GM12801 (cell line): Measurements from ENCODE around the gene NUP42.

Experiments
- TF ChIP-seq, protein P1 (sequence below): IDR thresholded peaks from one replicate; pipeline ENCODE4 v1.5.1; 2011; ENCODE audit warnings: control low read depth; ENCODE audit not compliant: insufficient read length; ENCODE audit errors: extremely low read depth

Gene NUP42

DNA sequence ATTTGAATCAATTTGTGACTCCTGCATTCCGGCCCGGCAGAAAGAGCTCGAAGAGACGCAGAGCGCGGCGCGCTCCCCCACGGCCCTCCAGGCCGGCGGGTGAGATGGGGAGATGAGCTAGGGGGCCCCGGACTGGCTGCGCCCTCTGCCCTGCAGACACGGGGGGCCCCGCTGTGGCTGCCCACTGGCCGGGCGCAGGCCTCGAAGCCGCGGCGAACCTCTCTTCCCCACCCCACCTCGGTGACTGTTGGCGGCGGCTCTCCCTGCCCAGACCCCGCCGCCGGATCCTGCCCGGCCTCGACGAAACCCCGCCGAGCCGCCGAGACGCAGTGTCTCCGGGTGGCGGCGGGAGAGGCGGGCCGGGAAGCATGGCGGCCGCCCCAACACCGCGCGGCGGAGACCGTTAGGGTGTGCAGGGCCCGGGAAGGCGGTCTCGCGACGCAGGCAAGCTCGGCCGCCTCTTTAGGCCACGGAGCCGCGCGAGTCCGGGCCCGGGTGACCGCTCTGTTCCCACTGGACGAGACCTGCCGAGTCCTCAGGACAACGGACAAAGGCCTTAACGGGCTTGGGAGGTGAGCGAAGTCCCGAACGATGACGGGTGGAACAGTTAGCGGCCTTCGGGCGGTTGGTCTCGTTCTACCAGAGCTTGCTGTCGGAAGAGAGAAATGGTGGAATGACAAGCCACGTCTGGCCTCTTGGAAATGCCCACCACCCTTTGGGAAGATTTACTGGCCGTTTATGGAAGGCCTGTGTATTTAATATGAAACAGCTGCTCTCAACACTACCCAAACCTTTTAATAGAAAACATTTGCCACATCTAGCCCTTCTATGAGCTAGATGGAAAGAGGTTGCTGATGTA, 24.3 kb downstream of the NUP42 start:
- TF ChIP-seq, protein P1, sequence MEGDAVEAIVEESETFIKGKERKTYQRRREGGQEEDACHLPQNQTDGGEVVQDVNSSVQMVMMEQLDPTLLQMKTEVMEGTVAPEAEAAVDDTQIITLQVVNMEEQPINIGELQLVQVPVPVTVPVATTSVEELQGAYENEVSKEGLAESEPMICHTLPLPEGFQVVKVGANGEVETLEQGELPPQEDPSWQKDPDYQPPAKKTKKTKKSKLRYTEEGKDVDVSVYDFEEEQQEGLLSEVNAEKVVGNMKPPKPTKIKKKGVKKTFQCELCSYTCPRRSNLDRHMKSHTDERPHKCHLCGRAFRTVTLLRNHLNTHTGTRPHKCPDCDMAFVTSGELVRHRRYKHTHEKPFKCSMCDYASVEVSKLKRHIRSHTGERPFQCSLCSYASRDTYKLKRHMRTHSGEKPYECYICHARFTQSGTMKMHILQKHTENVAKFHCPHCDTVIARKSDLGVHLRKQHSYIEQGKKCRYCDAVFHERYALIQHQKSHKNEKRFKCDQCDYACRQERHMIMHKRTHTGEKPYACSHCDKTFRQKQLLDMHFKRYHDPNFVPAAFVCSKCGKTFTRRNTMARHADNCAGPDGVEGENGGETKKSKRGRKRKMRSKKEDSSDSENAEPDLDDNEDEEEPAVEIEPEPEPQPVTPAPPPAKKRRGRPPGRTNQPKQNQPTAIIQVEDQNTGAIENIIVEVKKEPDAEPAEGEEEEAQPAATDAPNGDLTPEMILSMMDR: no peak

- TF ChIP-seq, protein P1: no peak
Measured at GRCh38 chr7:23207021-23207420, 25.2 kb downstream of the NUP42 start.

DNA sequence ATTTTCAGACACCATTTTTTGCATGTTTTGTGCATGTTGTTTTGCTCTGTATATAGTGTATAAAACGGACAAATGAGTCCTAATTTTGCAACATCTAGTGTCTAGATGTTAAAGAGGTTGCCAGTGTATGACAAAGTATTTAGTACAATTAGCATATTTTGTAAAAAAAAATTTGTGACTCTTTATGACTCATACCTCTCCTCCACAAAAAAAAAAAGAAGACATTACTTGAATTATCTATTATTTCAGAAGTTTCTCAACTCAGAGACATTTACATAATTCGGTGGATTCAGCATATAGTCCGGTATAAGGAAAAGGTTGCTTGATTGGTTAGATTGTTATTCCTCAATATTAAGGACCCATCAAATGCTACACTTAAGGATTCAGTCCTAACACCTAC, 26.0 kb downstream of the NUP42 start:
- TF ChIP-seq, protein P1: no peak

- TF ChIP-seq, protein P1: no peak
Measured at GRCh38 chr7:23208316-23208715, 26.5 kb downstream of the NUP42 start.

DNA sequence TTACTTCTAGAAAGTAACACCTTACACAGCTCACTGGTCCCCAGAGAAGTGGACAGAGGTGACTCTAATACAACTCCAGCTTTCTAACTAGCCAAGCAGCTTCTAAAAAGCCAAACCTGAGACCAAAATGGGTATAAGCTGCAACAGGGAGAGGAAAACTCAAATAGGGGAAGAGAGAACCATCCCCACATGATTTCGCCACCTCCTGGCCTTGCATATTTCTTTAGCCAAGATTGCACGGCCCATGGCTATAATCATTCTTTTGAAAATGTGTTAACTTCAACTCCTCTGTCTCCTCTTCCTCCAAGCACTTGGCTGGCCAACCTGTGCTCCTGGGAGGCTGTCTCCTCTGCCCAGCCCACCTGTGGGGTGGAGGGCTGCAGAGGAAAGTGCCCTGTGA, 28.7 kb downstream of the NUP42 start:
- TF ChIP-seq, protein P1: no peak

DNA sequence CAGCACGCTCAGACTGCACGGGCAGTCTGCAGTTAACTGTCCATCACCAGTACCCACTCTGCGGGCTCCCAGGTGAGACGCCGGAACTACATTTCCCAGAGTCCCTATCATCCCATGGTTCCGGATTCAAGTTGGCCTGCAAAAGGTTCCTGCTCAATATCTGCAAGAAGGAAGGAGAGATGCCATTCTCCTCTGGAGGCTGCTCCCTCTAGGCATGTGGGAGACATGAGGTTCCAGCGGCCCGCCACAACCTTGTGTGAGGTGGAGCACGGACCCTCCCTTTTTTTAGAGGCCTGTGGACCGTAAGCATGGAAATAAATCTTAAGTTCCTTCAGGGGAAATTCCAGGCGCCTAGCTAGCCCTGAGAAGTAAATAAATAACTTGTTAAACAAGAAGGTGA, 29.7 kb downstream of the NUP42 start:
- TF ChIP-seq, protein P1: no peak

- TF ChIP-seq, protein P1: no peak
Measured at GRCh38 chr7:23212395-23212794, 30.5 kb downstream of the NUP42 start.
